Cerebellar nuclear complex (tissue), 1 donor: Measurements from ENCODE around the gene ANKMY1.

ENCODE experiments used
- DNase-seq, 2 experiments: peaks; one replicate each; lab custom pipeline; 2025; lab: John Stamatoyannopoulos, UW

The ANKMY1 gene

DNA sequence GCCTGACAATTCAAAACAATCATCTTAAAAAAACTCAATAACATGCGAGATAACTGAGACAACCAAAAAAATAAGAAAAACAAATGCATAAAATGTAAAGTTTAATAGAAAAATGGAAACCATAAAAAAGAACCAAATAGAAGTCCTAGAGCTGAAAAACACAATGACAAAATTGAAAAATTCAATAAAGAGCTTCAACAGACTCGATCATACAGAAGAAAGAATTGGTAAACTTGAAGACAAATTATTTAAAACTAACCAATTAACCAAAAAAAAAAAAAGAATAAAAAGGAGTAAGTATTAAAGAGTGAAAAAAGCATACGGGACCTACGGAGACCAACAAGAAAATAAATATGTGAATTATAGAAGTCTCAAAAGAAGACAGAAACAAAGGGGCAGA, 84.6 kb downstream of the ANKMY1 start:
- DNase-seq = no peak

GRCh38 chr2:240472078-240472790, 85.6 kb downstream of the ANKMY1 start:
- no peak for DNase-seq

DNA sequence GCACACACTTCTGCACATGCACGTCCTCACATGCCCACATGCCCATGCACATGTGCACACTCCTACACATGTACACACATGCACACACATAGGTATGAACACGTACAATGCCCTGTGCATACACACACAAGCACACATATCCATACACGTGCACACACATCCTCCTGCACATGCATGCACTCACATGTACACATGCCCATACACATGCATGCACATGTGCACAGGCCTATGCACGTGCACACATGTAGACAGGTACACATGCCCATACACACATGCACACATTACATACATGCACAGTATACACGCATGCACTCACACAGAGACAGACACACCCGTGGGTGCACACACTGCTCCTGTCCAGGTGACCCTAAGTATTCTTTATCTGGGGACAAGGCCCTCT, 88.0 kb downstream of the ANKMY1 start:
- DNase-seq = no peak

DNA sequence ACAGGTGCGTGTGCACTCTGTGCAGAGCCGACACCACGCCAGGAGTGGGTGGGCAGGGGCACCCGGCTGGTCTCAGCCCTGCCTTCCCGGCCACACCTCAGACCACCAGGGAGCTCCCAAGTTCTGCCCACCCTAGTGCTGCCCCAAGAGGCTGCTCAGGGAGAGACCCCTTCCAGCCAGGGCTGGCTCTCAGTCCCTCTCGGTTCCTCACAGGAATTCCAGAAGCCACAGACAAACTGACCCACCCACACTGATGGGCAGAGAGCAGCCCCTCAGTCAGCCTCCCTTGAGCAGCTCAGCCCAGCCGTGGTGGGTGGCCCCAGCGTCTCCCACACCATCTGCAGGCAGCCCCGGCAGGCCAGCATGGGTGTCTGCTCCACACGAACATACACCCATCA, 88.5 kb downstream of the ANKMY1 start:
- no peak for DNase-seq

DNA sequence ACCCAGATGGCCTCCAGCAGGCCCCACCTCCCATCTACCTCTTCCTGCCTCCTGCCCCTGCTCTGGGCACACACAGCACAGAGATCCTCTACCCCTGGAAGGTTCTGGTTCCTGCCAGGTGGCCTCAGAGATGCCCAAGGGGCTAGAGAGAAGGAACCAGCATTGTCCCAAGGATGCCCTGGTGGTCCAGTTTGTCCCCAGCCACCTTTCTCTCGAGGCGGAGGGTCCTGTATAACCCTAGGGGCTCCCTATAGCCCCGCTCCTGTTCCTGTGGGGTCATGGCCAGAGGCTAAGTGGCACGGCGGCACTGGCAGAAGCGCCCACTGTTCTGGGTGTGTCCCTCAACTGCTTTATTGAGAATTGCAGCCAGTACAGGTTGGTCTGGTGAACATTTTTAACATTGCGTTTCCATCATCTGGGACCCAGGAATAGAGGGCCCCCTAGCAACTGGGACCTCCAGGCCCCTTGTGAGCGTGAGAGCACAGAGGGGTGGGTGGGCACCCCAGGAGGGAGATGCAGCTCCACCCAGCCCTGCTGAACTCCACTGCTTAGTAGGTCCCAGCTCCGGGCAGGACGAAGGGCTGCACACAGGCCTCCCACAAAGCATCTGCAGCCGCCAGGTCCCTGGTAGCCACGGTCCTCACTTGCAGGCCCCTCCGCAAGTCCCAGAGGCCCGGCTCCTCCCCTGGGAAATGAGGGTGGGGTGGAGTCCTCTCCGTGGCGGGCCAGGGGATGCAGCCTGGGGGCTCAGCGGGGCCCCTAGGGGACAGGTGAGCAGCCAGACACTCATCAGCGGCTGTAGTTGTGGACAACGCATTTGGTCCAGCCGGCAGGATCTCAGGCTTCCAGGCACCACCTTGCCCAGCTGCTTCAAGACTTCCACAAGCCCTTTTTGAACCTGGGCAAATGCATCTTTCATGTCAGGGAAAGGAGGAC, 89.2 kb downstream of the ANKMY1 start:
- no peak for DNase-seq

GRCh38 chr2:240467659-240468302, 90.0 kb downstream of the ANKMY1 start:
- no peak for DNase-seq

- DNase-seq = no peak
Measured at GRCh38 chr2:240467149-240467642, 90.6 kb downstream of the ANKMY1 start.

GRCh38 chr2:240466579-240467148, 91.1 kb downstream of the ANKMY1 start:
- DNase-seq = no peak

DNA sequence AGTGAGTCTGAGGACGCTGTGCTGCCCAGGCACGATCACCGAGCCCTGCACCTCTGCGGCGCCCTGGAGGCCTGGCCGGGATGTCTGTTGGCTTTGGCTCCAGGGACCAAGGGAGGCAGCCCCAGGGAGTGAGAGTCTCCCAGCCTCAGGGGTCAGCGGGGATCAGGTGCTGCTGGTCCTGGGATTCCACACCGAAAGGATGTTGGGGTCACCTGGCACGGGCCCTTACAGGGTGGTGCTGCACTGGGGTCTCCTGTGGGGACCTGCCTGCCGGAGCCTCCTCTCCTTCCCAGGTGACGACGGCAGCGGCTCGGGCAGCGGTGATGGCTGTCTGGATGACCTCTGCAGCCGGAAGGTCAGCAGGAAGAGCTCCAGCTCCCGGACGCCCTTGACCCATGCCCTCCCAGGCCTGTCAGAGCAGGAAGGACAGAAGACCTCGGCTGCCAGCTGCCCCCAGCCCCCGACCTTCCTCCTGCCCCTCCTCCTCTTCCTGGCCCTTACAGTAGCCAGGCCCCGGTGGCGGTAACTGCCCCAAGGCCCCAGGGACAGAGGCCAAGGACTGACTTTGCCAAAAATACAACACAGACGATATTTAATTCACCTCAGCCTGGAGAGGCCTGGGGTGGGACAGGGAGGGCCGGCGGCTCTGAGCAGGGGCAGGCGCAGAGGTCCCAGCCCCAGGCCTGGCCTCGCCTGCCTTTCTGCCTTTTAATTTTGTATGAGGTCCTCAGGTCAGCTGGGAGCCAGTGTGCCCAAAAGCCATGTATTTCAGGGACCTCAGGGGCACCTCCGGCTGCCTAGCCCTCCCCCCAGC, 91.8 kb downstream of the ANKMY1 start:
- DNase-seq = no peak

- DNase-seq = no peak
Measured at GRCh38 chr2:240465268-240465764, 92.5 kb downstream of the ANKMY1 start.

DNA sequence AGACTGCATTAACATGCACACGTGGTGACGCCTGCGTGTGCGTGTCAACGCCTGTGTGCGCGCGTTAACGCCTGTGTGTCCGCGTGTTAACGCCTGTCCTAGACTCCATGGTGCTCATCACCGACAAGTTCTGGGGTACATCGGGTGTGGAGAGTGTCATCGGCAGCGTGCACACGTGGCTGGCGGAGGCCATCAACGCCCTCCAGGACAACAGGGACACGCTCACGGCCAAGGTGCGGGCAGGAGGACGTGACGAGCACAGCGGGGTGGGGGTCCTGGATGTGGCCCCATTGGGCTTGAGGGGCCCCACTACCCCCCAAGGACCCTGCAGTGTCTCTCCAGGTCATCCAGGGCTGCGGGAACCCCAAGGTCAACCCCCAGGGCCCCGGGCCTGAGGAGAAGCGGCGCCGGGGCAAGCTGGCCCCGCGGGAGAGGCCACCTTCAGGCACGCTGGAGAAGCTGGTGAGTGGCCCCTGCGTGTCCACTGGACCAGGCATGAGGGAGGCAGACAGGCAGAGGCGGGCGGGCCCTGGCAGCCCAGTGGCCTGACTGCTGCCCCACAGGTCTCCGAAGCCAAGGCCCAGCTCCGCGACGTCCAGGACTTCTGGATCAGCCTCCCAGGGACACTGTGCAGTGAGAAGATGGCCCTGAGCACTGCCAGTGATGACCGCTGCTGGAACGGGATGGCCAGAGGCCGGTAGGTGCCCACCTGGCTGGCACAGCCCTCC, 93.1 kb downstream of the ANKMY1 start:
- DNase-seq = no peak

- DNase-seq = no peak
Measured at GRCh38 chr2:240463866-240464481, 93.8 kb downstream of the ANKMY1 start.

GRCh38 chr2:240463274-240463865, 94.4 kb downstream of the ANKMY1 start:
- no peak for DNase-seq

DNA sequence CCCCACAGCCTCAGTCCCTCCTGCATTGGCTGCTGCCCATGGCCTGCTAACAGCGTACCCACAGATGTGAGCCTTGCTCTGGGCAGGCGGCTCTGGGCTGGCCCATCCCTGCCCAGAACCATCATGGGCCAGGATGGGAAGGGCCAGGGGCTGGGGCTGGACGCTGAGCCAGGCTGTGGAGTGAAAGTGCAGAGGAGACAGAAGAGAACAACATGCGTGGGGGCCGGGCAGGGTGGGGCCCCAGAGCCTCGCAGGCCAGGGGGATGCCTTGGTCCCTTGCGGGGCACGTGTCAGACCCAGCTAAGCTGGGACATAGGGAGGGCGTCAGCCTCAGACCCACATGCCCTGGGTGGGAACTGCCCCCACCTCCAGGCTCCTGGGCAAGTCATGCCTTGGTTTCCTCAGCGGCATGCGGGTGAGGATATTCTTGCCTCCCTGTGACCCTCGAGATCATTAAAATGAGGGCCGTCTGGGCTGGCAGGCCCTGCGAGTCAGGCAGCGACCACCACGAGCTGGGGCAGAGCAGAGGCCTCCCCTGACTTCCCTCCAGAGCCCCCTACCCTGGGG, 95.0 kb downstream of the ANKMY1 start:
- DNase-seq = no peak

- DNase-seq = no peak
Measured at GRCh38 chr2:240462073-240462706, 95.6 kb downstream of the ANKMY1 start.

GRCh38 chr2:240461471-240462072, 96.2 kb downstream of the ANKMY1 start:
- DNase-seq = no peak

- no peak for DNase-seq
Measured at GRCh38 chr2:240460781-240461431, 96.9 kb downstream of the ANKMY1 start.

DNA sequence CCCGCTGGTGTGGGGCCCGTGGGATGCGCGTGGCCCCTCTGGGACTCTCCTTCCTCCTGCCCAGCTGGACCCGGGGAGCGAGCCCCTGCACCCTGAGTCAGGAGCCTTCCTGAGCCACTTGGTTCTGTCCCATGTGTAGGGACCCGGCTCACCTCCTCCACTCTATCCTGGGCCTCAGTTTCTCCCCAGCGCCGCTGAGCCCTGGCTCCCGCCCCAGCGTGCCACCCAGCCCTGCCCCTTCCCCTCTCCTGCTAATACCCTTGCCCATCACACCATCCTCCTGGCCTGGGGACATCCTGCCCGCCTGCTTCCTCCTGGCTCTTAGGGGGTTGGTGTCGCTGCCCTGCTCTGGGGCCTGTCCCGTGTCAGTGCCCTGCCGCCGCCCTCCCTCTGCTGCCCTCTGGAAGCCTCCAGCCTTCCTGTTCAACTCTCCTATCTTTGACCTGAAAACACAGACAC, 97.5 kb downstream of the ANKMY1 start:
- DNase-seq = no peak
